Vagina (tissue), 2 donors: Measurements from ENCODE around the gene MEF2A. TPM values are rescaled to one million over a fixed set of nuclear protein-coding genes. Genes with fewer than 3 reads are reported as not detected.
"Not testable (repeated sequence)": the region's sequence is repeated elsewhere in the genome, so short reads cannot be mapped to it uniquely, and the experiment has no call there.

ENCODE experiments used
- DNase-seq, 2 donors: peaks; one replicate each; pipeline ENCODE4 v3.0.0-alpha.2; 2017; ENCODE audit errors: extremely low spot score in 2 of 2
- H3K27ac ChIP-seq: fragments of 200-600 bp; sonication (generic); one replicate; pipeline ENCODE4 v1.5.1; 2019
- H3K27me3 ChIP-seq: fragments of 200-600 bp; sonication (generic); one replicate; pipeline ENCODE4 v1.5.1; 2019
- H3K36me3 ChIP-seq, 2 donors: fragments of 200-600 bp; sonication (generic); one replicate each; pipeline ENCODE4 v1.5.1; 2017 to 2019
- H3K4me1 ChIP-seq: fragments of 200-600 bp; sonication (generic); one replicate; pipeline ENCODE4 v1.5.1; 2019
- H3K4me3 ChIP-seq, 2 donors: fragments of 200-600 bp; sonication (generic); 1 replicate in 1 of 2; 2 replicates in 1 of 2; pipeline ENCODE4 v1.5.1; 2016 to 2019
- H3K9me3 ChIP-seq: fragments of 200-600 bp; sonication (generic); one replicate; pipeline ENCODE4 v1.5.1; 2019
- POLR2A ChIP-seq, 2 donors: fragments of 450-650 bp; IDR thresholded peaks; one replicate each; pipeline ENCODE4 v1.6.1; 2017; ENCODE audit warnings: antibody characterized with exemption in 2 of 2, mild to moderate bottlenecking in 2 of 2, moderate library complexity in 2 of 2
- POLR2AphosphoS5 ChIP-seq, 2 donors: sonication (generic); formaldehyde crosslinking; IDR thresholded peaks; one replicate each; pipeline ENCODE4 v1.9.0; 2017; ENCODE audit warnings: antibody characterized with exemption in 2 of 2, mild to moderate bottlenecking in 2 of 2, low read depth in 1 of 2; ENCODE audit not compliant: insufficient read depth in 1 of 2
- intact Hi-C: fragments of 100-400 bp; cut with DNase I; formaldehyde crosslinking; loops from one replicate; pipeline ENCODE4 v1.15.1; 2023
- total RNA-seq: library from RNA; depleted of rRNA; stranded (reverse); fragments of >200 nt; gene quantifications from one replicate; pipeline ENCODE4 v1.2.3, GENCODE V29; 2016
- TF ChIP-seq, protein P1 (sequence below), 3 experiments: fragments of 450-650 bp in 2 of 3; fragments of 200-600 bp in 1 of 3; sonication (generic) in 1 of 3; IDR thresholded peaks; one replicate each; pipeline ENCODE4 v1.5.1; 2017 to 2019; ENCODE audit warnings: antibody characterized with exemption in 3 of 3, mild to moderate bottlenecking in 2 of 3, moderate library complexity in 2 of 3

Gene MEF2A
- 51.3 TPM for total RNA-seq

DNA sequence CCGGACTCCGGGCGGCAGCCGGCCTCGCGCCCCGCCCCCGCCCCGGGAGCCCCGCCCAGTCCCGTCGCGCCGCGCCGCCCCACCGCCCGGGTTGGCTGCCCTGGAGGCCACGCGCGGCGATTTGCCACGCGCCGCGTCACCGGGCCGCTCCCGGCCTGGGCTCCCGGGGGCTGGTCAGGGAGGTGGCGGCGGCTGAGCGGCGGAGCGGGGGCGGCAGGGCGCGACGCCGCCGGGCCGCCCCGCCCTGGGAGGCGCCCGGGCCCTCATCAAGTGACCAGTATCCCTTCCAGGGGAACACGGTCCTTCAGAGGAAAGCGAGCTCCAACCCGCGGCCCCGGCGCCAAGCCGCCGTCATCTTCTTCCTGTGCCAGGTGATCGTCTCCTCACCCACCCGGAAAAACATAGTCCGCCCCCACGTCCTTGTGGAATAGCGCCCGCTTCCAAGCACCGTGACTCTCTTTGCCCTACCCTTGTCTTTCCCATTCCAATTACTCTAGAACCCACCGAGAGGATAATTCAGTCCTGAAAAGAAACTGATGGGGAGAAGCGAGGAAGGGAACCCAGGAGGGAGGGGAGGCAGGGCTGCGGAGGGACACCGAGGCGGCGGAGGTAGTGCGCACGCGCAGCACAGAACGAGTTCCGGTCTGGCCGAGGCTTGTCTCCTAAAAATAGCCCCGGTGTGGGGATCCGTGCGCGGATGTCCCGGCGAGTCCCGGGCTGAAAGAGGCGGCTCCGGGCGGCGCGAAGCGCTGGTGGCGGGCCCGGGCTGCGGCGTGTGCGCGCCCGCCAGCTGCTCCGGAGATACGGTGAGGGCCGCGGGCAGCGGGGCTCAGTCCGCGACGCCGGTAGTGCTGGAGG is at the start of gene MEF2A:
TSS of gene MEF2A (plus strand) at position 686 of the 858 bp plus-strand sequence. CDS start 67,136 bp downstream, outside the sequence.
- intact Hi-C loops, result no loop called here
- Histone ChIP-seq H3K4me1 (peaks cover 38% of the 10 kb centered on the region), H3K4me3 (peak within 1 kb of the TSS; percentile 71 to 75)

DNA sequence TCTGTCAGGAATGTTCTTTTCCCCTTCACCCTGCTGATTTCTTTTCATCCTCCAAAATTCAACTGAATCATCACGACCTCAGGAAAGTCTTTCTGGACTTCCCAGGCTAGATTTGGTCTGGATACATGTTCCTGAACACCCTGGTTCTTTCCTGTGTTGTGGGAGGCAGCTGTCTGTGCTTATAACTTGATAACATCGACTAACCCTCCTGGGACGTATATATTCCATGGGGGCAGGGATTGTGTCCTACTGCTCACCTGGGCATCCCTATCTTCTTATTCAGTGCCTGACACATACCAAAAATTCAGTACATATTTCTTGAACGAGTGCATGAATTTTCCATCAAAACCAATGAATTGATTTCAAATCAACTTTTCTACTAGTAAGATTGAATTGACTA is 47.6 kb upstream of the MEF2A start:
- no peaks in the 10 kb centered on the region for H3K9me3 ChIP-seq
- no peak overlapping the region for H3K27ac ChIP-seq
- no peaks in the 10 kb centered on the region for H3K36me3 ChIP-seq
- H3K4me3 ChIP-seq, result no peak overlapping the region
- H3K4me1 ChIP-seq, result no peaks in the 10 kb centered on the region
- intact Hi-C loops, result no loop called here
- no peak for DNase-seq
- H3K27me3 ChIP-seq, result no peaks in the 10 kb centered on the region
- TF ChIP-seq POLR2AphosphoS5 (IDR thresholded peaks at IDR 0.05; ENCODE audit: insufficient read depth in 1 of 2, low read depth in 1 of 2) (no peak), POLR2A (IDR thresholded peaks at IDR 0.05) (no peak)
- TF ChIP-seq, protein P1, sequence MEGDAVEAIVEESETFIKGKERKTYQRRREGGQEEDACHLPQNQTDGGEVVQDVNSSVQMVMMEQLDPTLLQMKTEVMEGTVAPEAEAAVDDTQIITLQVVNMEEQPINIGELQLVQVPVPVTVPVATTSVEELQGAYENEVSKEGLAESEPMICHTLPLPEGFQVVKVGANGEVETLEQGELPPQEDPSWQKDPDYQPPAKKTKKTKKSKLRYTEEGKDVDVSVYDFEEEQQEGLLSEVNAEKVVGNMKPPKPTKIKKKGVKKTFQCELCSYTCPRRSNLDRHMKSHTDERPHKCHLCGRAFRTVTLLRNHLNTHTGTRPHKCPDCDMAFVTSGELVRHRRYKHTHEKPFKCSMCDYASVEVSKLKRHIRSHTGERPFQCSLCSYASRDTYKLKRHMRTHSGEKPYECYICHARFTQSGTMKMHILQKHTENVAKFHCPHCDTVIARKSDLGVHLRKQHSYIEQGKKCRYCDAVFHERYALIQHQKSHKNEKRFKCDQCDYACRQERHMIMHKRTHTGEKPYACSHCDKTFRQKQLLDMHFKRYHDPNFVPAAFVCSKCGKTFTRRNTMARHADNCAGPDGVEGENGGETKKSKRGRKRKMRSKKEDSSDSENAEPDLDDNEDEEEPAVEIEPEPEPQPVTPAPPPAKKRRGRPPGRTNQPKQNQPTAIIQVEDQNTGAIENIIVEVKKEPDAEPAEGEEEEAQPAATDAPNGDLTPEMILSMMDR (IDR thresholded peaks at IDR 0.05), result no peak

More for the DNA sequence above, at the start of gene MEF2A:
- Histone ChIP-seq H3K27ac (peak within 1 kb of the TSS; percentile 96), H3K36me3 (no peaks in the 10 kb centered on the region), H3K9me3 (no peaks in the 10 kb centered on the region), H3K27me3 (no peaks in the 10 kb centered on the region)
- TF ChIP-seq, protein P1 (IDR thresholded peaks at IDR 0.05), result peak in 1 of 3 experiments; percentile 6
- TF ChIP-seq POLR2A (IDR thresholded peaks at IDR 0.05), result peak in 1 of 2 donors; percentile 93
- TF ChIP-seq POLR2AphosphoS5 (IDR thresholded peaks at IDR 0.05; ENCODE audit: insufficient read depth in 1 of 2, low read depth in 1 of 2), result peak; percentile 86 to 93
- no peak for DNase-seq

DNA sequence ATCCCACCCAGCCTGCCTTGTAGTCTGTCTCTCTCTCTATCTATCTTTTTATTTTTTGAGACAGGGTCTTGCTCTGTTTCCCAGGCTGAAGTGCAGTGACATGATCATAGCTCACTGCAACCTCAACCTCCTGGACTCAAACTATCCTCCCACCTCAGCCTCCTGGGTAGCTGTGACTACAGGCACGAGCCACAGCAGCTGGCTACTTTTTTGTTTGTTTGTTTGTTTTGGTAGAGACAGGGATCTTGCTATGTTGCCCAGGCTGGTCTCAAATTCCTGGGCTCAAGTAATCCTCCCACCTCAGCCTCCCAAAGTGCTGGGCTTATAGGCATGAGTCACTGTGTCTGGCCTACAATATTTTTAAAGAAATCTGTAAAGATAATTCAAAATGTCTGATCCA is 46.4 kb upstream of the MEF2A start:
- H3K27ac ChIP-seq, H3K9me3 ChIP-seq, H3K4me3 ChIP-seq, intact Hi-C loops, DNase-seq, H3K27me3 ChIP-seq, H3K4me1 ChIP-seq, H3K36me3 ChIP-seq: not testable (repeated sequence)

DNA sequence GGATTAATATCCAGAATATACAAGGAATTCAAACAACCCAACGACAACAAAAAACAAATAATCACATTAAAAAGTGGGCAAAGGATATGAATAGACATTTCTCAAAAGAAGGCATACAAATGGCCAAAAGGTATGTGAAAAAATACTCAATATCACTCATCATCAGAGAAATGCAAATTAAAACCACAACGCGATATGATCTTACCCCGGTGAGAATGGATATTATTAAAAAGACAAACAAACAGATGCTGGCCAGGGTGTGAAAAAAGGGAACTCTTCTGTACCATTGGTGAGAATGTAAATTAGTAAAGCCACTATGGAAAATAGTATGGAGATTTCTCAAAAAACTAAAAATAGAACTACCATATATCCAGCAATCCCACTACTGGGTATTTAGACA is 43.5 kb upstream of the MEF2A start:
- TF ChIP-seq POLR2AphosphoS5 (IDR thresholded peaks at IDR 0.05; ENCODE audit: insufficient read depth in 1 of 2, low read depth in 1 of 2) (no peak), POLR2A (IDR thresholded peaks at IDR 0.05) (no peak)
- TF ChIP-seq, protein P1 (IDR thresholded peaks at IDR 0.05), result no peak
- H3K4me1 ChIP-seq, result no peaks in the 10 kb centered on the region
- no peak for DNase-seq
- no peak overlapping the region for H3K4me3 ChIP-seq
- no peaks in the 10 kb centered on the region for H3K27me3 ChIP-seq
- intact Hi-C loops, result no loop called here
- H3K27ac ChIP-seq, result no peak overlapping the region
- H3K9me3 ChIP-seq, result no peaks in the 10 kb centered on the region
- no peaks in the 10 kb centered on the region for H3K36me3 ChIP-seq

DNA sequence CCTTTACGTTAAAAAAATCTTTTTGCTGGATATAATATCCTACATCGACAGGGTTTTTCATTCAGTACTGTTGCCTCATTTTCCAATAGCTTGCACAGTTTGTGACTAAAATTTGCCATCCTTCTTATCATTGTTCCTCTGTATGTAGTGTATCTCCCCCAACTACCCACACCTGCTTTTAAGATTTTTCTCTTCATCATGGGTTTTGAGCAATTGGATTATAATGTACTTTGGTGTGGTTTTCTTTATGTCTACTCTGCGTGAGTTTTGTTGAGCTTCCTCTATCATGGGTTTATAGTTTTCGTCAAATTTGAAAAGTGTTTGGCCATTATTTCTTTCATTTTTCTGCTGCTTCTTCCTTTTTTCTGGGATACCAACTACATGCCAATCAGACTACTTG is 39.6 kb upstream of the MEF2A start:
- no peaks in the 10 kb centered on the region for H3K9me3 ChIP-seq
- no peak overlapping the region for H3K4me3 ChIP-seq
- no peaks in the 10 kb centered on the region for H3K27me3 ChIP-seq
- no peaks in the 10 kb centered on the region for H3K4me1 ChIP-seq
- intact Hi-C loops, result no loop called here
- no peak for TF ChIP-seq POLR2A (IDR thresholded peaks at IDR 0.05)
- TF ChIP-seq, protein P1 (IDR thresholded peaks at IDR 0.05), result no peak
- TF ChIP-seq POLR2AphosphoS5 (IDR thresholded peaks at IDR 0.05; ENCODE audit: insufficient read depth in 1 of 2, low read depth in 1 of 2), result no peak
- H3K36me3 ChIP-seq, result no peaks in the 10 kb centered on the region
- DNase-seq, result no peak
- no peak overlapping the region for H3K27ac ChIP-seq
